ENCODE measurements around the gene CGB3.
"Not testable (repeated sequence)": the region's sequence is repeated elsewhere in the genome, so short reads cannot be mapped to it uniquely, and the experiment has no call there.

Gene CGB3

DNA sequence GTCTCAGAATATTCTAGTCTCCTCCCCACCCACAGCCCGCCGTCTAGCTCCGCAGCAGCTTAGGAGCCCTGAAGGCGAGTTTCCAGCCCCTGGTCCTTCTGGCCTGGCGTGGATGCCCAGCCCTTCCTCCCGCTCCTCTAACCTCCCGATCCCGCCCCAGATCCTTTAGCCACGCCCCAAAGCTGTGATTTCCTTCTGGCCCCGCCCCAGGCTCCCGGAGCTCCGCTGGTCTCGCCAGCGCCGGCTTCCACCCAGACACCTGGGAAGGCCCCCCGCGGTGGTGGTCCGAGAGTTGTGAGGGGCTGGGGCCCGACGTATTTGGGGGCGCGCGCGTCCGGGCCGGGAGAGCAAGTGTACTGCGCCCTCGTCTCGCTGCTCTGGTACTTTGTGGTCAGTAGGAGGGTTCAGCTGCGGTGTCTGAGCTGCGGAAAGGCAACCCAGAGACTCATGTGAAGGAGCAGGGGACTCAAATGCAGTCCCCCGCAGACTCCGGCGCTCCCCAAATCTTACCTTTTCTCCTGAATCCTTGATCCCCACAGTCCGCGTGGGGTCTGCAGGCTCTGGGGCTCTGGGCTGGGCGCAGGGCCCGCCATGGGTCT is 33.6 kb upstream of the CGB3 start, which contains the start of gene CGB7:
TSS of gene CGB7 (minus strand) at position 114 of the 599 bp plus-strand sequence. CDS start 2,374 bp downstream, outside the sequence.
- Histone ChIP-seq H3K23ac (ENCODE audit: low read length in 2 of 2) (no peak within 1 kb of the TSS), H2AFZ (ENCODE audit: low read depth, low read length) (peak within 1 kb of the TSS; percentile 82), H3K4me3 (ENCODE audit: insufficient read depth in 1 of 2, low read depth in 1 of 2, low read length in 2 of 2) (peak within 1 kb of the TSS; percentile 50 to 72), H3K4me1 (ENCODE audit: control insufficient read depth, insufficient read depth, low read depth, low read length) (peaks cover 17% of the 10 kb centered on the region), H2AK5ac (ENCODE audit: low read length, severe bottlenecking) (no peak within 1 kb of the TSS), H3K27me3 (ENCODE audit: control insufficient read depth in 1 of 2, insufficient read depth in 1 of 2, low read length in 2 of 2) (peaks cover 14 to 62% of the 10 kb centered on the region in 2 experiments), H2BK120ac (ENCODE audit: low read depth, low read length) (peak within 1 kb of the TSS; percentile 34), H3K27ac (ENCODE audit: low read length, poor library complexity, severe bottlenecking) (no peak within 1 kb of the TSS), H4K8ac (ENCODE audit: low read length) (peak within 1 kb of the TSS; percentile 12), H3K14ac (ENCODE audit: low read length in 2 of 2) (peak within 1 kb of the TSS in 1 of 2 experiments; percentile 86), H3K9ac (ENCODE audit: low read length) (peak within 1 kb of the TSS; percentile 54), H2BK12ac (ENCODE audit: low read length in 2 of 2) (peak within 1 kb of the TSS in 1 of 2 experiments; percentile 34), H3K4ac (ENCODE audit: low read depth in 1 of 2, low read length in 2 of 2) (no peak within 1 kb of the TSS), H3K36me3 (ENCODE audit: control insufficient read depth in 1 of 2, insufficient read depth in 2 of 2, low read depth in 1 of 2, low read length in 2 of 2) (peaks cover 0 to 4% of the 10 kb centered on the region in 2 experiments), H2BK15ac (ENCODE audit: low read depth, poor library complexity, severe bottlenecking) (peak within 1 kb of the TSS; percentile 48), H3K9me3 (ENCODE audit: control insufficient read depth, low read length) (no peaks in the 10 kb centered on the region), H3K18ac (ENCODE audit: low read depth in 1 of 2, low read length in 2 of 2) (peak within 1 kb of the TSS; percentile 33 to 91), H3K79me1 (replicated peaks; ENCODE audit: low read length, poor library complexity, severe bottlenecking) (peaks cover 3% of the 10 kb centered on the region), H4K91ac (ENCODE audit: low read length) (peak within 1 kb of the TSS; percentile 11), H2BK5ac (ENCODE audit: low read depth, low read length, poor library complexity, severe bottlenecking) (no peak within 1 kb of the TSS), H3K4me2 (ENCODE audit: low read length, poor library complexity, severe bottlenecking) (peak within 1 kb of the TSS; percentile 93)
- WGBS: 16% methylated on average over 28 of the region's 38 CpGs
- peak; percentile 66 for DNase-seq

DNA sequence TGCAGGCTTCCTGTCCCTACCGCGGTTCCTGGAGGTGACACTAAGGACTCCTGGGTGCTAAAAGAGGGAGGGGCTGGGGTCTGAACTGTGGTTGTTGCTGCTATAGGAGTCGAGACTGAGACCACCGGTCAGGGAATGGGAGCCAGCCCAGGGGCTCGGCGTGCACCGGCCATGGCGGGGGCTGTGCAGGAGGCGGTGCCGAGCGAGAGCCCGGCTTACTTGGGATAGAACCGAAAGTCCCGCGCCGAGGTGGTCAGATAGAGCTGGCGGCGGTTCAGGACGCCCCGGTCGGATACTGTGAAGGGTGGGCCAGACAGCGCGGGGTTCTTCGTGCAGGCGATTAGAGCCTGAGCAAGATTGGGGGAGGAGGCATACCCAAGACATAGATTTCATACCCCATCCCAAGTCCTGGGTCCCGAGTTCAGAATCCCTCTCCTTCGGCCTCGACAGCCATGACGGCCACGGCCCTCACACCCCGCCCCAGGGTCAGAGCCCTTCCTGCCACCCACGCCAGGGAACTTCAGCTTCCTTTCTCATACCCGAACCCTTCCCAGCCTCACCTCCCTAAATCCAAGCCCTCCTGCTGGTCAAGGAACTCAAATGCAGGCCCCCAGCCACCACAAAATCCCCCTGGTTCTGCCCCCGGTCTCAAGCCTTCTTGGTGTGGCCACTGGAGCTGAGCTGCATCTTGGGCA is 32.9 kb upstream of the CGB3 start:
- Histone ChIP-seq H3K4me2 (ENCODE audit: low read length, poor library complexity, severe bottlenecking) (peak overlapping the region; percentile 93), H2BK120ac (ENCODE audit: low read depth, low read length) (peak overlapping the region; percentile 5), H2AFZ (ENCODE audit: low read depth, low read length) (peak overlapping the region; percentile 82), H3K27me3 (ENCODE audit: control insufficient read depth in 1 of 2, insufficient read depth in 1 of 2, low read length in 2 of 2) (peaks cover 14 to 57% of the 10 kb centered on the region in 2 experiments), H4K8ac (ENCODE audit: low read length) (peak overlapping the region; percentile 12), H2BK12ac (ENCODE audit: low read length in 2 of 2) (peak overlapping the region in 1 of 2 experiments; percentile 34), H3K9ac (ENCODE audit: low read length) (peak overlapping the region; percentile 54), H3K4me3 (ENCODE audit: insufficient read depth in 1 of 2, low read depth in 1 of 2, low read length in 2 of 2) (peak overlapping the region; percentile 11 to 72), H3K14ac (ENCODE audit: low read length in 2 of 2) (peak overlapping the region in 1 of 2 experiments; percentile 86), H3K18ac (ENCODE audit: low read depth in 1 of 2, low read length in 2 of 2) (peak overlapping the region; percentile 33 to 91), H3K4me1 (ENCODE audit: control insufficient read depth, insufficient read depth, low read depth, low read length) (peaks cover 17% of the 10 kb centered on the region)
- DNase-seq; H2AK5ac ChIP-seq (ENCODE audit: low read length, severe bottlenecking); H3K27ac ChIP-seq (ENCODE audit: low read length, poor library complexity, severe bottlenecking); H3K23ac ChIP-seq (ENCODE audit: low read length in 2 of 2); H4K91ac ChIP-seq (ENCODE audit: low read length); H3K9me3 ChIP-seq (ENCODE audit: control insufficient read depth, low read length); H2BK15ac ChIP-seq (ENCODE audit: low read depth, poor library complexity, severe bottlenecking); H3K4ac ChIP-seq (ENCODE audit: low read depth in 1 of 2, low read length in 2 of 2); H2BK5ac ChIP-seq (ENCODE audit: low read depth, low read length, poor library complexity, severe bottlenecking); H3K79me1 ChIP-seq (replicated peaks; ENCODE audit: low read length, poor library complexity, severe bottlenecking); H3K36me3 ChIP-seq (ENCODE audit: control insufficient read depth in 1 of 2, insufficient read depth in 2 of 2, low read depth in 1 of 2, low read length in 2 of 2): not testable (repeated sequence)
- whole genome bisulfite sequencing: 18% methylated on average over 20 of the region's 34 CpGs

DNA sequence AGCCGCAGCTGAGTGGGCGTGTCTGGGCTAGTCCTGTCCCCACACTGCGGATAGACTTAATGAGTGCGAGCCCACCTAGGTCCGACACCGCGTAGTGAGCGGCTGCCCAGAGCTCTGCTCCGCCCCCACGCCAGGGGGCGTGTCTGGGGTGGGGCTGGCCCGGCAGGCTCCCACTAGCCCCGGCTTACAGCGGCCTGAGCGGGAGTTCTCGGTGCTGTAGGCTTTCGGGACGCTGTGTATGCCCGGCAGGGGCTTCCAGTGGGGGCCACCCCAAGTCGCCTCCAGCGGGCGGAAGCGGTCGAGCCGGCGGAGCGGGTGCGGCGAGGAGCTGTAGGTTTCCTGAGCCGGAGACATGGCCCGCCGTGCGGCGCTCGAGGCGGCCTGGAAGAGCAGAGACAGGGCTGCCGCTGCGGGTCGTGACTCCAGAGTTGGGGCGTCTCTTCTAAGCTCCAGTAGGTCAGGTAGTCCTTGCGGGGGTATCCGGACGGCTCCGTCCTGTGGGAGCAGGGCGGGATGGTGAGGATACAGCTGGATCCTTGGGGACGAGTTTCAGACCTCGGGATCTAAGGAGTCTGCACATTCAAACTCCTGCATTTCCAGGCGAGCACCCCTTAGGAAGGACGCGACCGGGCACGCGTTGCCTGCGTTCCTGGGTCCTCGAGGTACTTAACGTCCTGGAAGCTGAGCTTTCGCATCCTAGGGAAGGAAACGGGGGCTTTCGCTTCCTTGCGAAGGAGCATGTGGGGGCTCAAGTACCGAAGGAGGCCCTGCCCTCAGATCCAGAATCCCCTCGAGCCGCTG is 32.2 kb upstream of the CGB3 start:
- no peak overlapping the region for H2AK5ac ChIP-seq (ENCODE audit: low read length, severe bottlenecking)
- peaks cover 3% of the 10 kb centered on the region for H3K79me1 ChIP-seq (replicated peaks; ENCODE audit: low read length, poor library complexity, severe bottlenecking)
- peaks cover 14 to 51% of the 10 kb centered on the region in 2 experiments for H3K27me3 ChIP-seq (ENCODE audit: control insufficient read depth in 1 of 2, insufficient read depth in 1 of 2, low read length in 2 of 2)
- H3K27ac ChIP-seq (ENCODE audit: low read length, poor library complexity, severe bottlenecking): no peak overlapping the region
- peak overlapping the region in 1 of 2 experiments; percentile 86 for H3K14ac ChIP-seq (ENCODE audit: low read length in 2 of 2)
- peak; percentile 65 for DNase-seq
- no peak overlapping the region for H2BK5ac ChIP-seq (ENCODE audit: low read depth, low read length, poor library complexity, severe bottlenecking)
- H4K8ac ChIP-seq (ENCODE audit: low read length): peak overlapping the region; percentile 12
- peaks cover 17% of the 10 kb centered on the region for H3K4me1 ChIP-seq (ENCODE audit: control insufficient read depth, insufficient read depth, low read depth, low read length)
- no peak overlapping the region for H2BK15ac ChIP-seq (ENCODE audit: low read depth, poor library complexity, severe bottlenecking)
- 1% methylated on average over 63 of the region's 63 CpGs for WGBS
- H2AFZ ChIP-seq (ENCODE audit: low read depth, low read length): peak overlapping the region; percentile 82
- H3K18ac ChIP-seq (ENCODE audit: low read depth in 1 of 2, low read length in 2 of 2): peak overlapping the region in 1 of 2 experiments; percentile 91
- H2BK120ac ChIP-seq (ENCODE audit: low read depth, low read length): no peak overlapping the region
- H2BK12ac ChIP-seq (ENCODE audit: low read length in 2 of 2): no peak overlapping the region
- H3K36me3 ChIP-seq (ENCODE audit: control insufficient read depth in 1 of 2, insufficient read depth in 2 of 2, low read depth in 1 of 2, low read length in 2 of 2): peaks cover 0 to under 1% of the 10 kb centered on the region in 2 experiments
- peak overlapping the region; percentile 54 for H3K9ac ChIP-seq (ENCODE audit: low read length)
- H3K4me2 ChIP-seq (ENCODE audit: low read length, poor library complexity, severe bottlenecking): peak overlapping the region; percentile 93
- H3K9me3 ChIP-seq (ENCODE audit: control insufficient read depth, low read length): no peaks in the 10 kb centered on the region
- peak overlapping the region; percentile 59 to 72 for H3K4me3 ChIP-seq (ENCODE audit: insufficient read depth in 1 of 2, low read depth in 1 of 2, low read length in 2 of 2)
- no peak overlapping the region for H3K23ac ChIP-seq (ENCODE audit: low read length in 2 of 2)
- no peak overlapping the region for H4K91ac ChIP-seq (ENCODE audit: low read length)
- H3K4ac ChIP-seq (ENCODE audit: low read depth in 1 of 2, low read length in 2 of 2): no peak overlapping the region
